ENCODE measurements around the gene ZNRD2. TPM values are rescaled to one million over a fixed set of nuclear protein-coding genes. Genes with fewer than 3 reads are reported as not detected.

Gene ZNRD2
- total RNA-seq, 1 experiment from 2014 or later = 45.8 TPM

DNA sequence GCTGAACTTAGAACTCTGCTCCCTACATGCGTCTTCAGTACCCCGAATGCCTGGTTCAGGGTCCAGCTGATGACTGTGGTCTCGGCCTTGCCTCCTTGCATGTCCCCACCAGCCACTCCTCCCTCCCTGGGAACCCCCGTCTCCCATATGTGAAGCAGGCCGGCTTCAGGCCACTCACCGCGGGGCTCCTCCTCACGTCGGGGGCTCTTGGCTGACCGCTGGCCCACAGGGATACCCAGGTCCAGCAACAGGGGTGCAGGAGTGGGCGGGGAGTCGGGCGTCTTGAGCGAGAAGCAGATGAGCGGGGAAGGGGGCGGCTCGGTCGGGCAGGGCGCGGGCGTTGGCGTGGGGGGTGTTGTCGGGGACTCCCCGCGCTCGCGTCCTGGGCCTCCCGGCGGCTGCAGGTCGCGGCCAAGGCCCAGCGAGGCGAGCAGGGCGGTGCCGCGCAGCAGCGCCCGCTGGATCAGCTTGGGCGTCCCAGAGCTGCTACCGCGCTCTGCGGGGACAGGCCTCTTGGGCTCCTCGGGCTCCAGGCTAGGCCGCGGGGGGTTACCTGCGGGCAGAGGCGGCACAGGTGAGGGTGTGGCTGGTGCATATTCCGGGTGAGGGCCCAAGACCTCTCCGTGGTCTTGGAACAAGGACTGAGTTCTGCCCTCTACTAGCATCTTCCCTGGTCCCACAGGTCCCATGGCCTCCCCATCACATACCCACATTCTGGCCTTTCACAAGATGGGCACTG lies 29.1 kb downstream of the ZNRD2 start:
- Histone ChIP-seq H2BK12ac (ENCODE audit: insufficient read length, low read depth, low read length) (no peak overlapping the region), H2BK15ac (ENCODE audit: low read depth, low read length) (no peak overlapping the region), H3K56ac (ENCODE audit: insufficient read length, low read depth, low read length) (no peak overlapping the region), H2AFZ (ENCODE audit: low read length) (no peak overlapping the region), H3K23me2 (ENCODE audit: insufficient read length, low read depth, low read length, poor library complexity, severe bottlenecking) (no peaks in the 10 kb centered on the region), H3K79me1 (ENCODE audit: insufficient read depth, low read depth, low read length, poor library complexity, severe bottlenecking) (no peaks in the 10 kb centered on the region), H2BK20ac (ENCODE audit: low read depth, low read length, poor library complexity, severe bottlenecking) (no peak overlapping the region), H3K27ac (ENCODE audit: insufficient read length, low read depth, low read length) (no peak overlapping the region), H3K23ac (ENCODE audit: insufficient read length, low read depth, low read length) (no peak overlapping the region), H3K14ac (ENCODE audit: insufficient read depth, low read length) (no peak overlapping the region), H3K4me2 (ENCODE audit: insufficient read depth, insufficient read length, low read length) (no peak overlapping the region), H2BK5ac (ENCODE audit: insufficient read length, low read length) (no peak overlapping the region), H4K8ac (replicated peaks; ENCODE audit: insufficient read length, low read depth, low read length) (no peak overlapping the region), H4K5ac (ENCODE audit: insufficient read length, low read depth, low read length) (no peak overlapping the region), H3K4me1 (ENCODE audit: insufficient read depth, low read length) (no peaks in the 10 kb centered on the region), H3K18ac (ENCODE audit: insufficient read length, low read depth, low read length) (no peak overlapping the region), H3K4ac (ENCODE audit: low read depth, low read length) (no peak overlapping the region), H4K91ac (ENCODE audit: insufficient read length, low read depth, low read length) (no peak overlapping the region), H3T11ph (ENCODE audit: low read length) (no peak overlapping the region), H3K79me2 (ENCODE audit: insufficient read depth, low read length) (no peaks in the 10 kb centered on the region), H3K27me3 (ENCODE audit: insufficient read depth, low read length) (no peaks in the 10 kb centered on the region; the same call in 1 of the 2 replicates), H4K20me1 (ENCODE audit: control insufficient read depth, insufficient read depth, insufficient read length) (no peaks in the 10 kb centered on the region), H2BK120ac (ENCODE audit: low read depth, low read length, poor library complexity, severe bottlenecking) (no peak overlapping the region), H3K9ac (ENCODE audit: extremely low read depth, insufficient read length, low read length) (no peak overlapping the region), H3K9me3 (ENCODE audit: control insufficient read depth, low read depth, low read length) (no peaks in the 10 kb centered on the region), H2AK5ac (ENCODE audit: insufficient read length, low read length) (no peak overlapping the region)
- peaks cover 9 to 31% (median 19%) of the 10 kb centered on the region in 3 experiments for H3K36me3 Mint-ChIP-seq (ENCODE audit: insufficient read depth in 1 of 3, low read depth in 3 of 3)
- no peak overlapping the region for H3K4me3 Mint-ChIP-seq
- no CpG with 5 or more reads among the region's 49 CpGs for WGBS (ENCODE audit: extremely low coverage, insufficient read length, low lambda C conversion rate)
- no peak overlapping the region for H3K27ac Mint-ChIP-seq
- TF ChIP-seq, protein P1, sequence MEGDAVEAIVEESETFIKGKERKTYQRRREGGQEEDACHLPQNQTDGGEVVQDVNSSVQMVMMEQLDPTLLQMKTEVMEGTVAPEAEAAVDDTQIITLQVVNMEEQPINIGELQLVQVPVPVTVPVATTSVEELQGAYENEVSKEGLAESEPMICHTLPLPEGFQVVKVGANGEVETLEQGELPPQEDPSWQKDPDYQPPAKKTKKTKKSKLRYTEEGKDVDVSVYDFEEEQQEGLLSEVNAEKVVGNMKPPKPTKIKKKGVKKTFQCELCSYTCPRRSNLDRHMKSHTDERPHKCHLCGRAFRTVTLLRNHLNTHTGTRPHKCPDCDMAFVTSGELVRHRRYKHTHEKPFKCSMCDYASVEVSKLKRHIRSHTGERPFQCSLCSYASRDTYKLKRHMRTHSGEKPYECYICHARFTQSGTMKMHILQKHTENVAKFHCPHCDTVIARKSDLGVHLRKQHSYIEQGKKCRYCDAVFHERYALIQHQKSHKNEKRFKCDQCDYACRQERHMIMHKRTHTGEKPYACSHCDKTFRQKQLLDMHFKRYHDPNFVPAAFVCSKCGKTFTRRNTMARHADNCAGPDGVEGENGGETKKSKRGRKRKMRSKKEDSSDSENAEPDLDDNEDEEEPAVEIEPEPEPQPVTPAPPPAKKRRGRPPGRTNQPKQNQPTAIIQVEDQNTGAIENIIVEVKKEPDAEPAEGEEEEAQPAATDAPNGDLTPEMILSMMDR (conservative IDR thresholded peaks at IDR 0.05) = no peak
- peaks cover 0 to 3% of the 10 kb centered on the region in 2 experiments; a peak in 1 of 4 replicates for H3K4me1 Mint-ChIP-seq
- H3K27me3 Mint-ChIP-seq (ENCODE audit: low read depth) = peaks cover 10% of the 10 kb centered on the region
- no peaks in the 10 kb centered on the region for H3K9me3 Mint-ChIP-seq
- DNase-seq = no peak

Measured in H9 (cell line).